Osteoblast (primary cell): ENCODE measurements around the gene GAREM1. TPM values are rescaled to one million over a fixed set of nuclear protein-coding genes. Genes with fewer than 3 reads are reported as not detected.

Experiments
- DNase-seq: peaks from one replicate; pipeline ENCODE4 v3.0.0; 2011; ENCODE audit warnings: low spot score, mixed read lengths; ENCODE audit not compliant: insufficient read length; ENCODE audit errors: missing footprints
- H2AFZ ChIP-seq: 2 replicates; pipeline ENCODE4 v1.6.0; 2011; ENCODE audit warnings: mild to moderate bottlenecking, low read length
- H3K27ac ChIP-seq: 2 replicates; pipeline ENCODE4 v1.5.1; 2011; ENCODE audit warnings: mild to moderate bottlenecking, low read depth, low read length, moderate library complexity
- H3K27me3 ChIP-seq: 2 replicates; pipeline ENCODE4 v1.6.0; 2012; ENCODE audit warnings: mild to moderate bottlenecking, control low read depth, inconsistent platforms, low read length, moderate library complexity; ENCODE audit not compliant: insufficient read depth
- H3K36me3 ChIP-seq: 2 replicates; pipeline ENCODE4 v1.5.1; 2011; ENCODE audit warnings: mild to moderate bottlenecking, low read length, control low read depth, moderate library complexity; ENCODE audit not compliant: insufficient read depth
- H3K4me1 ChIP-seq: 2 replicates; pipeline ENCODE4 v1.5.1; 2011; ENCODE audit warnings: mild to moderate bottlenecking, low read length, control low read depth, moderate library complexity; ENCODE audit not compliant: insufficient read depth
- H3K4me2 ChIP-seq: 2 replicates; pipeline ENCODE4 v1.6.0; 2011; ENCODE audit warnings: mild to moderate bottlenecking, low read length; ENCODE audit not compliant: insufficient read depth
- H3K4me3 ChIP-seq: fragments of 200-600 bp; sonication (generic); 3 replicates; pipeline ENCODE4 v1.5.1; 2012; ENCODE audit warnings: mild to moderate bottlenecking, low read length, inconsistent platforms; ENCODE audit not compliant: insufficient read depth
- H3K79me2 ChIP-seq: 2 replicates; pipeline ENCODE4 v1.6.0; 2012; ENCODE audit warnings: mild to moderate bottlenecking, low read length, control low read depth, inconsistent platforms; ENCODE audit not compliant: insufficient read depth
- H3K9me3 ChIP-seq: 2 replicates; pipeline ENCODE4 v1.5.1; 2011; ENCODE audit warnings: low read depth, low read length, control low read depth
- H4K20me1 ChIP-seq: 2 replicates; pipeline ENCODE4 v1.6.0; 2012; ENCODE audit warnings: mild to moderate bottlenecking, low read length, control low read depth; ENCODE audit not compliant: insufficient read depth
- CTCF ChIP-seq: IDR thresholded peaks from 2 replicates; pipeline ENCODE4 v1.5.1; 2011; ENCODE audit warnings: mild to moderate bottlenecking, low read depth, low read length, moderate library complexity; ENCODE audit errors: extremely low read depth
- total RNA-seq: library from RNA; depleted of rRNA; stranded (reverse); fragments of >200 nt; gene quantifications from 2 replicates; pipeline ENCODE4 v1.2.3, GENCODE V29; 2012

GAREM1 gene
- total RNA-seq, 1 donor, result 3.6 TPM

DNA sequence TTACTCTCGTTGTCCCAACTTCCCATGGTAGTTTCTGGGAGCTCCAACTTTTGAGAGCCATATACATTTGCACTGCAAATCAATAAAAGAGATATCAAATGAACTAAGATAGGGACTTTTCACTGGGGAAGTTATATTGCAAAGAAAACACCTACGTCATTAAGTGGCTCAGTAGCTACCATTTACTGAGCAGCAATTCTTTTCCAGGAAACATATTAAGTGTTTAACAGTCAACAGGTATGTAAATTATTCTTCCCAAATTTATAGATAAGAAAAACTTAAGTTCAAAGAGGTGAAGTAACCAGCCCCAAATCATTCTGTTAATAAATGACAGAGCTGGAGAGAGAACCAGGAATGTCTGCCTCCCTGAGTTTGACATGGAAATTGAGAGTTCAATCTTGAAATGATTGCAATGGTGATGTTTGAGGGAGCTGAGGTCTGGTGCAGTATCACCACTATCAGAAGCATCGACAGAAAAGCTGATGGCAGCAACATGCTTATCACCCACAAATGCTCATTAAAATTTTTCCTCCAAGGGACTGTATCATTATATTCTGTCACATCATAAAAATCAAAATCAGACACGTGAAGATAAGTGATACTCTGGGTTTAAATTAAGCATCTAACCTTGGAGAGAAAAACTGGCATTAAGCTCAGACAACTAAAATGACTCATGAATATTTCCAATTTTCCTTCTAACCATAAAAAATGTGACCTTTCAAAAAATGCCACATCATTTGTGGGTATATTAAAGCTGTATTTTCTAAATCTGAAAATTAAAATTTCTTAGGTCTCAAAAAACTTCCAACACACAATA lies 43.4 kb downstream of the GAREM1 start:
- no peak for TF ChIP-seq CTCF

GRCh38 chr18:32425466-32425865 lies 45.2 kb downstream of the GAREM1 start:
- Histone ChIP-seq H3K27ac (peak overlapping the region; percentile 37), H4K20me1 (no peaks in the 10 kb centered on the region), H3K79me2 (no peaks in the 10 kb centered on the region), H3K9me3 (no peaks in the 10 kb centered on the region), H3K36me3 (no peaks in the 10 kb centered on the region), H3K27me3 (no peaks in the 10 kb centered on the region), H2AFZ (no peak overlapping the region), H3K4me3 (no peak overlapping the region), H3K4me1 (peaks cover 14% of the 10 kb centered on the region), H3K4me2 (no peak overlapping the region)
- peak; percentile 8 for DNase-seq
- no peak for TF ChIP-seq CTCF

More for the DNA sequence above, 43.4 kb downstream of the GAREM1 start:
- Histone ChIP-seq H3K79me2 (no peaks in the 10 kb centered on the region), H3K4me1 (peaks cover 14% of the 10 kb centered on the region), H4K20me1 (no peaks in the 10 kb centered on the region), H3K36me3 (no peaks in the 10 kb centered on the region), H3K27me3 (no peaks in the 10 kb centered on the region), H2AFZ (no peak overlapping the region), H3K9me3 (no peaks in the 10 kb centered on the region), H3K27ac (no peak overlapping the region), H3K4me2 (peak overlapping the region; percentile 26), H3K4me3 (no peak overlapping the region)
- peak; percentile 3 for DNase-seq

- Histone ChIP-seq H2AFZ (no peak overlapping the region), H3K27ac (no peak overlapping the region), H3K4me1 (peaks cover 14% of the 10 kb centered on the region), H3K27me3 (no peaks in the 10 kb centered on the region), H3K36me3 (no peaks in the 10 kb centered on the region), H4K20me1 (no peaks in the 10 kb centered on the region), H3K9me3 (no peaks in the 10 kb centered on the region), H3K4me2 (no peak overlapping the region), H3K79me2 (no peaks in the 10 kb centered on the region), H3K4me3 (no peak overlapping the region)
- no peak for TF ChIP-seq CTCF
- no peak for DNase-seq
Measured at GRCh38 chr18:32424696-32425095, 46.0 kb downstream of the GAREM1 start.

GRCh38 chr18:32422978-32423740 lies 47.5 kb downstream of the GAREM1 start:
- Histone ChIP-seq H4K20me1 (no peaks in the 10 kb centered on the region), H3K9me3 (no peaks in the 10 kb centered on the region), H3K36me3 (no peaks in the 10 kb centered on the region), H3K27ac (no peak overlapping the region), H3K4me3 (no peak overlapping the region), H3K4me2 (no peak overlapping the region), H3K79me2 (no peaks in the 10 kb centered on the region), H3K27me3 (no peaks in the 10 kb centered on the region), H2AFZ (no peak overlapping the region), H3K4me1 (peaks cover 14% of the 10 kb centered on the region)
- no peak for DNase-seq
- no peak for TF ChIP-seq CTCF
